HS-27A (cell line): ENCODE data around the gene WDR70.
"Not testable (repeated sequence)": the region's sequence is repeated elsewhere in the genome, so short reads cannot be mapped to it uniquely, and the experiment has no call there.

Experiments
- DNase-seq: peaks from one replicate; pipeline ENCODE4 v3.0.0-alpha.2; 2012; ENCODE audit warnings: low read depth, missing footprints

WDR70 gene

DNA sequence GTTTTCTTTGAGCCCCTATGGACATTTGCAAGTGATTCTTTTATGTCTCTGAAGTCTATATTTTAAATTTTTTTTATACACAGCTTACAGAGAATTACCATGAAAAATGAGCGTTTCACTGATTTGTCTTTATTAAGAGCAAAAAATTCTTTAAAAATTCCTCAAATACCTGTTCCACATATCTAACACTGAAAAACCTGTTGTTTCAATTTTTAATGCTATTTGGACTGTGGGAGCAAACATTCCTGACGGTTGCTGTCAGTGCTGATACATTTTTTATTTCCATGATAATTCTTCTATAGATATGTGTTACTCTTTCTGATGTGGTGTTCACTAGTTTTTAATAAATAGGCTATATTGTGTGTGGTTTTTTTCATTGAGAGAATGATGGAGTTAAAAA, 261.0 kb downstream of the WDR70 start:
- DNase-seq = peak; percentile 34

DNA sequence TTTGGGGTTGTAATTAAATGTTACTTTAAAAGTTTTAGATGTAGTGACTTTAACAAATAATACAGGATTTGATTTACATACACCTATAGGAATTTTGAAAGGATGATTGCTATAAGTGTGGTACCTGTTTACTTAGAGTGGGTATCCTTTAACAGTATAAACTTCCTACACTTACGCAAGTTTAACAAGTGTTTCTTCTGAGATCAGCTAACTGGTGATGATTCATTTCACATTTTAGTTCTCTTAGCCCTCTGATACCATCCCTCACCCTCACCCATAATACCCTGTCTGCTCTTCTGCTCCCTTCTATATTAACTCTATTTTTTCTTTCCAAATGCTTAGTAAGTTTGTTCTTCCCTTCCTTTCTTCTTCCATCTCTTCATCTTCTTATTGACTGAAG, 262.8 kb downstream of the WDR70 start:
- no peak for DNase-seq

DNA sequence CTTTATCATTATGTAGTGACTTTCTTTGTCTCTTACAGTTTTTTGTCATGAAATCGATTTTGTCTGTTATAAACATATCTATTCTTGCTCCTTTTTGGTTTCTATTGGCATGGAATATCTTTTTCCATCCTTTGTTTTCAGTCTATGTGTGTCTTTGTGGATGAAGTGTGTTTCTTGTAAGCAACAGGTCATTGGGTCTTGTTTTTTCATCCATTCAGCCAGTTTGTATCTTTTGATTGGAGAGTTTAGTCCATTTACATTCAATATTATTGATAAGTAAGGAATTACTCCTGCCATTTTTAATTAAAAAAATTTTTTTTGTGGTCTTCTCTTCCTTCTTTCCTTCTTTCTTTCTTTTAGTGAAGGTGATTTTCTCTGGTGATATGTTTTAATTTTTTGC, 266.6 kb downstream of the WDR70 start:
- no peak for DNase-seq

DNA sequence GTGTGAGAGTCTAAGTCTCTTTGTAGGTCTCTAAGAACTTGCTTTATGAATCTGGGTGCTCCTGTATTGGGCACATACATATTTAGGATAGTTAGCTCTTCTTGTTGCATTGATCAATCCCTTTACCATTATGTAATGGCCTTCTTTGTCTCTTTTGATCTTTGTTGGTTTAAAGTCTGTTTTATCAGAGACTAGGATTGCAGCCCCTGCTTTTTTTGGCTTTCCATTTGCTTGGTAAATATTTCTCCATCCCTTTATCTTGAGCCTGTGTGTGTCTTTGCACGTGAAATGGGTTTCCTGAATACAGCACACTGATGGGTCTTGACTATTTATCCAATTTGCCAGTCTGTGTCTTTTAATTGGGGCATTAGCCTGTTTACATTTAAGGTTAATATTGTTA, 275.4 kb downstream of the WDR70 start:
- DNase-seq = not testable (repeated sequence)

DNA sequence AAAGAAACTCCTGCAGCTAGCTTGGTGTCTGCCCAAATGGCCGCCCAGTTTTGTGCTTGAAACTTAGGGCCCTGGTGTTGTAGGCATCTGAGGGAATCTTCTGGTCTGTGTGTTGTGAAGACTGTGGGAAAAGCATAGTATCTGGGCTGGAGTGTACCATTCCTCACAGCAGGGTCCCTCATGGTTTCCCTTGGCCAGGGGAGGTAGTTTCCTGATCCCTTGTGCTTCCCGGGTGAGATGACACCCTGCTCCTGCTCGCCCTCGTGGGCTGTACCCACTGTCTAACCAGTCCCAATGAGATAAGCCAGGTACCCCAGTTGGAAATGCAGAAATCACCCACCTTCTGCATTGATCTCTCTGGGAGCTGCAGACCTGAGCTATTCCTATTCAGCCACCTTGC, 277.9 kb downstream of the WDR70 start:
- no peak for DNase-seq

DNA sequence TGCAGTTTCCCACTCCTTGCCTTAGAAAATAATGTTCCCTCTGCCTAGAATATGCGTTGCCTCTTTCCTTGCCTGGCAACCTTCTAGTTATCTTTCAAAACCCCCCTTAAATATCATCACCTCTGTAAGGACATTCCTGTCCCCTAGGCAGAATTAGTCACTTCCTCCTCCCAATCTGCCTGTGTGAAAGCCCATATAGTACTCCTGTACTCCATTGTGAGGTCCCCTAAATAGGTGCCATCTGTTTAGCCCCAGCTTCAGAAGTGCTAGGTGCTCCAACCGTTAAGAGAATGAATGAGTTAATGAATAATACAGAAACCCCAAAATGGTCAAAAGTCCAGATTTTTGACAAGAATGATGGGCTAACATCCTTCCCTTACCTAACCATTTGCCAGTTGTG, 279.3 kb downstream of the WDR70 start:
- no peak for DNase-seq

DNA sequence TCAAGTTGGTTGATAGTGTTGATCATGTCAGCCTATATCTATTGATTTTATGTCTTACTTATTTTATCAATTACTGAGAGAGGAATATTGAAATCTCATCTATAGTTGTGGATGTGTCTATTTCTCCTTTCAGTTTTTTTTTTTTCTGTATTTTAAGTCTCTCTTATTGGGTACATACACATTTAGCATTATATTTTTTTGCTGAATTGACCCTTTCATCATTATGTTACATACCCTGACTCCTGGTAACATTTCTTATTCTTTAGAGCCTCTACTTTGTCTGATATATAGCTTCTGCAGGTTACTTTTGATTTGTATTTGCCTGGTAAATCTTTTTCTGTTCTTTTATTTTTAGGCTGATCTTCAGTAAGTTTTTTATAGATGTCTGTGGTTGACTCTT, 281.2 kb downstream of the WDR70 start:
- no peak for DNase-seq

DNA sequence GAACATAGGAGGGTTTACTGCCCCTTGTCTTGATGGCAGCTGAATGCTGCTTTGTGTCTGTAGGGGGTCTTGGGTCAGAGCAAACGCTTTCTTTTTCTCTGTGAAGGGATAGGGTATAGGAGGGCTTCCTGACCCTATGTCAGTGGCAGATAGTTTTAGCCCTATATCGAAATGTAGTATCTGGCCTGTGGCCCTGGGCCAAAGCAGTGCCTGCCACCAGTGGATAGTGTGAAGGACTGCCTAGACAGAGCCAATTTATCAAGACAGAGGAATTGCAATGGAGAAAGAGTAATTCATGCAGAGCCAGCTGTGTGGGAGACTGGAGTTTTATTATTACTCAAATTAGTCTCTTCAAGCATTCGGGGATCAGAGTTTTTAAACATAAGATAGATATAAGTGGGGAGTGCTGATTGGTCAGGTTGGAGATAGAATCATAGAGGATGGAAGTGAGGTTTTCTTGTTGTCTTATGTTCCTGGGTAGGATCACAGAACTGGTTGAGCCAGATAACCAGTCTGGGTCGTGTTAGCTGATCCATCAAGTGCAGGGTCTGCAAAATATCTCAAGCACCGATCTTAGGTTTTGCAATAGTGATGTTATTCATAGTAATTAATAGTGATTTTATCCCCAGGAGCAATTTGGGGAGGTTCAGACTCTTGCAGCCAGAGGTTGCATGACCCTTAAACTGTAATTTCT, 282.3 kb downstream of the WDR70 start:
- no peak for DNase-seq

DNA sequence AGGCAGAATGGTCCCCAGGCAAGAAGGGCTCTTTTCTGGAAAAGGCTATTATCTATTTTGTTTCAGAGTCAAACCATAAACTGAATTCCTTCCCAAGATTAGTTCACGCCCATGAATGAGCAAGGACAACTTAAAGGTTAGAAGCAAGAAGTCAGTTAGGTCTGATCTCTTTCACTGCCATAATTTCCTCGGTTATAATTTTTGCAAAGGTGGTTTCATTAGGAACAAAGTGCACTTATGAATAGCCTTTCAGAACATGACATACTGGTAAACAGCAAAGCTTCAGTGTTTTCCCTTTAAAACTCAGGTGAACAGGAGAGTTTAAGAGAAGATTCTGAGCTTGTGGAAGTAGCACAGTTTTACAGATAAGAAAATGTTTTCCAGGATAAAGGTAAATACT, 282.8 kb downstream of the WDR70 start:
- no peak for DNase-seq

DNA sequence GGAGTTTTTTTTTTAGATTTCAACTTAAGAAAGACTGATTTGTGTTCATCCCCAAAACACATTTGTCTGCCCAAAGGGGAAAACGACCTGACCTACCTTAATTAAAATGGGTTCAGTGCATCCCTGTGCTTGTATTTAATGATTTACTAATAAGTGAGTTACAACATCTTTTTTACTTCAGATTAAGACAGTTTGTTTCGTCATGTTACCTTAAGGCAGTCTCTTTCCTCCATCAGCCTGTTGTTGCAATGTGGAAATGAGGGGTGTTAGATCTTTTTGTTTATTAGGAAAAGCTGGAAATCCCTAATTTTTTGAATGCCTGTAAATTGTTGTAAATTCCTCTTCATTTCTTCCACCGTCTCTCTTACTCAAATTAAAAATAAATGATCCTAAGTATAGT, 283.2 kb downstream of the WDR70 start:
- DNase-seq = no peak

DNA sequence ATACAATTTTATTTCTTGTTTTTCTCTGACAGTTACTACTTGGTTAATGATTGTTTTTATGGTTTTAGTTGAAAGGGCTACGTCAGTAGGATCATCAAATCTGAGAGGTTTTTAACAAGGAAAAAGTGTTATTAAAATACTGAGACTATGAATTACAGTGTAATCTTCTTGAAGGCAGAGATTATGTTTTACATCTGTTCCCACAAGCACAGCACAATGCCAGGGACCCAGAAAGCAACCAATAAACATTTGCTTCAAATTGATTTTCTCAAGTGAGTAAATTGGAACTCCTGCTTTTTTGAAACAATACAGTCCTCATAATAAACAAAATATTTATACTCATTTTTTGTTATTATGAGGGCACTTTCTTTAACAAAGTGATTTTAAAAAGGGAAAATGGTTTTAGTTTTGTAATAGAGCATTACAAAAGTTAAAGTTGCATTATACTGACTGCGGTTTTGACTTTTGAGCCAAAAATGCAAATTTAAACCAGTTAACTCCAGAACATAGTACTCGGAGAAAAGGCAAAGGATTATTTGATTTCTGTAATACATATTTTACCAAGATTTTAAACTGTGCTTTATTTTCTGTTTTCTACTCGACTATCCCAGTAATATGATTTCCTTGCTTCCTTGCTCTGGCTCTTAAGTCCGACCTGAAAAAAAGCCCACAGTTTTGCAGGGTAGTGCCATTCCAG, 283.8 kb downstream of the WDR70 start:
- DNase-seq = no peak

DNA sequence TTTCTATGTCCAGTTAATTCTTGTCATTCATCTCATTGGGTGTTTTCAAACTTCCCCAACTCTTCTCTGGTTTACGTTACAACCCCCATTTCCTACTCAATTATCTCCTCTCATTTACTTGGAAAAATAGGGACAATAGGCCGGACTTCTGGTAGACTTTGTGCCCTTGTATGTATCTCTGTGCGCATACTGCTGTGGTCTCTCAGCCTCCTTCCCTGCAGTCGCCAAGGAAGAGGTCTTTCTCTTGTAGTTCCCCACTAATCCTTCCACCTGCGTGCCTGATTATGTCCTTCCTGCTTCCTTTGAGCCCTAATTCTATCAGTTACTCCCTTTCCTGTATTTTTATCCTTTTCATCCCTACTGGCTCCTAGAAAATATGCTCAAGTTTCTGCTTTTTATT, 284.4 kb downstream of the WDR70 start:
- DNase-seq = no peak

DNA sequence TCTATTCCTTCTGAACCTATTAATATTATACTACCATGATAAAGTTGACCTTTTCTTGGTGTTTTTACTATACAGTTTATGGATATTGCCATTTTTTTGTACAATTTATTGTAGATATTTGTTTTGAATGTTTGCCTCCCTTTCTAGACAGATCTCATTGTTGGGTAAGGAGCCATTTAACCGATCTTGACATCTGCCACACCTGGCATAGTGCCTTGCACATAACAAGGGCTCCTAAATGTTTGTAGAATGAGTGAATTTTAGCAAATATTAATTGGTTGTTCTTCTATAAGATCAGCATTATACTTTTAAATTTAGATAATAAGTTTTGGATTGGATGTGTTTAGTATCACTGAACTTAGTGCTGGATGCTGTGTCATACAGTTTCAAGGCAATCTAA, 285.4 kb downstream of the WDR70 start:
- no peak for DNase-seq

DNA sequence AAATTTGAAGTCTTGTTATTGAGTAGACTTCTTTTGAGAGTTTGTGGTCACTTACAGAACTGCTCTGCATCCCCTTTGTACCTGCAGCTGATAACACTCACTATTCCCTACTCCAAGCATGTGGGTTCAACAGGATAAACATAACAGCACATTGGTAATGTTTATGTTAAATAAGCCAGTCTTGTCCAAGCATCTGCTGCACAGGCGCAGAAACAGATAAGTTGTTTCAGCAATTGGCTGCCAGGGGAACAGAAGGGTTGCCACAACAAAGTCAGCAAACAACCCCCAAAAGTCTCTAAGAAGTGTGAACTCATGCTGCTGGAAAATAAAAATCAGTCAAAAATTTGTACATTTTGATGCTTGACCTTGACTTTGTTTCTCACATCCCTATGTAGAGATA, 286.2 kb downstream of the WDR70 start:
- no peak for DNase-seq

DNA sequence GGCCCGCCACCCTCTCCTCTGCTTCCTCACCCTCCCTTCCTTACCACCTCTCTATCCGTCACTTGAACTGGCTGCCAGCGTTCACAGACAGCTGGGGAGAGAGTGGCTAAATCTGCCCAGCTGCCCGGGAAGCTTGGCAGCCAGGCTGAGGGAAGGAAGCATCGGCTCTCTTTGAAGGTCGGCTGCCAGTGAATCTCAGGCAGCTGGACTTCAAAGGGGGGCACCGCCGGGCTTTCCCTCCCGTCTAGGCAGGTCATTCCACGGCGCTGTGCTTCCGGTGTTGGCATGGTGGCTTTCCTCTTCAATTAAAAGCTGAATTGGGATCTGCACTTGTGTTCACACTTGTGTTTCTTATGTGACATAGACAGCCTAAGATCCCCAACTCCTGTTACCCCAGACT, 286.8 kb downstream of the WDR70 start:
- DNase-seq = no peak

DNA sequence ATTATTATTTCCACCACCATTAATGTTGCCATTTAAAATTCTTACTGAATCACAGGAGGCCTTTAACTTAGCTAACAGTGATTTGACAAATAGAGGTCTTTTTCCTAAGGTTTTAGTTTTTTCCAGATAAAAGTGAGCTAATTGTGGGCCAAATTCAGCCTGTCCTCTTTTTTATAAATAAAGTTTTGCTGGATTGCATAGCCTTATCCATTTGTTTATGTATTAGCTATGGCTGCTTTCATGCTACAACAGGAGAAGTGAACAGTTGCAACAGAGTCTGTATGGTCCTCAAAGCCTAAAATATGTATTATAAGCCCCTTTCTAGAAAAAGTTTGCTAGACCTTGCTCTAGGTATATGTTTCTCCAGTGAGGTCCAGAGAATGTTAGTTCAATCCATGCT, 288.3 kb downstream of the WDR70 start:
- no peak for DNase-seq

DNA sequence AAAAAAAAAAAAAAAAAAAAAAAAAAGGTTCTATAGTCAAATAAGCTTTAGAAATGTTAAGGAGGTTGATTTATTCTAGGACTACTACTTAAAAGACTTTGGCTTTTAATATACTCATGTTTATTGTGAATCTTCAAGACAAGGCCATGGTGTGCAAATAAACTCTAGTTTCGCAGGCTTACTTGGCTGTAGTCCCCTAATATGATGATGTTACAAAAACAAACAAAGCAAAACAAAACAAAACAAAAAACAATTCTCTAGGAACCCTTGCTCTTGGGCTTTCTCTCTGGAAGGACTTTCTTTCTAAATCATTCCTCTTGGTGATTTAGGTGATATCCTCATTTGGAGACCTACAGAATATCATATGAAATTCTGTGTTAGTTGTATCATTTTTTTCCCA, 288.7 kb downstream of the WDR70 start:
- no peak for DNase-seq

DNA sequence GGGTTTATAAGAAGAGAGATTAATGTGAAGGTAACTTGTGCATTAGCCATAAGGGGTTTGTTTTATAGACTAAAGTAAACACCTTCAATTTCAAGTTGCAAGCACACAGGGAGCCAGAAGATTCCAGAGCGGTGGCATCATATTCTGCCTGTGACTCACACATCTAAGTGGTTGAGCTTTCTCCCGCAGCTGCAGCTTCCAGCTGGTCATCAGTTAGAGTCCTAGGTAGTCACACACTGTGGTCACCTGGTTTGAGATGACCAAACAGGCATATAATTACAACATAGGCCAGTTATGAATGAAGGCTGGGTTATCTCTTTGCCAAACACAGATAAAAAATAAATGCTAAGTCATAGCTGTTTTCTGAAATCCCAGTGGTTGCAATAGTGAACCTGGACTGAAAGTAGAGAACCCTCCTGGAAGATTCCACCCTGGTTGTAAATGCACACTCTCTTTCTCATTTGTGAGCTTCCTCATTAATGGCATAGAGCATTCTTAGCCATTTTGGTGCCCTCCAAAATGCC, 289.5 kb downstream of the WDR70 start:
- DNase-seq = peak; percentile 94

DNA sequence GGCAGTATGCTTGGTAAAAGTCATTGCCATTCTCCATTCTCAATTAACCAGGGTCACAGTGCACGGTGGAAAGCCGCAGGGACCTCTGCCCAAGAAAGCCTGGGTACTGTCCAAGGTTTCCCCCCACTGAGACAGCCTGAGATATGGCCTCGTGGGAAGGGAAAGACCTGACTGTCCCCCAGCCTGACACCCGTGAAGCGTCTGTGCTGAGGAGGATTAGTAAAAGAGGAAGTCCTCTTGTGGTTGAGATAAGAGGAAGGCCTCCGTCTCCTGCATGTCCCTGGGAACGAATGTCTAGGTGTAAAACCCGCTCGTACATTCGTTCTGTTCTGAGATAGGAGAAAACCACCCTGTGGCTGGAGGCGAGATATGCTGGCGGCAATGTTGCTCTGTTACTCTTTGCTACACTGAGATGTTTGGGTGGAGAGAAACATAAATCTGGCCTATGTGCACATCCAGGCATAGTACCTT, 293.0 kb downstream of the WDR70 start:
- DNase-seq = not testable (repeated sequence)

DNA sequence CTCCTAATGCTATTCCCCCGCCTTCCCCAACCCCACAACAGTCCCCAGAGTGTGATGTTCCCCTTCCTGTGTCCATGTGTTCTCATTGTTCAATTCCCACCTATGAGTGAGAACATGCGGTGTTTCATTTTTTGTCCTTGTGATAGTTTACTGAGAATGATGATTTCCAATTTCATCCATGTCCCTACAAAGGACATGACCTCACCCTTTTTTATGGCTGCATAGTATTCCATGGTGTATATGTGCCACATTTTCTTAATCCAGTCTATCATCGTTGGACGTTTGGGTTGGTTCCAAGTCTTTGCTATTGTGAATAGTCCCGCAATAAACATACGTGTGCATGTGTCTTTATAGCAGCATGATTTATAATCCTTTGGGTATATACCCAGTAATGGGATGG, 295.2 kb downstream of the WDR70 start:
- not testable (repeated sequence) for DNase-seq

DNA sequence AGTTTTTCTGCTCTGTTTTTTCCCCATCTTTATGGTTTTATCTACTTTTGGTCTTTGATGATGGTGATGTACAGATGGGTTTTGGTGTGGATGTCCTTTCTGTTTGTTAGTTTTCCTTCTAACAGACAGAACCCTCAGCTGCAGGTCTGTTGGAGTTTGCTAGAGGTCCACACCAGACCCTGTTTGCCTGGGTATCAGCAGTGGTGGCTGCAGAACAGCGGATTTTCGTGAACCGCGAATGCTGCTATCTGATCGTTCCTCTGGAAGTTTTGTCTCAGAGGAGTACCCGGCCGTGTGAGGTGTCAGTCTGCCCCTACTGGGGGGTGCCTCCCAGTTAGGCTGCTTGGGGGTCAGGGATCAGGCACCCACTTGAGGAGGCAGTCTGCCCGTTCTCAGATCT, 300.2 kb downstream of the WDR70 start:
- not testable (repeated sequence) for DNase-seq

DNA sequence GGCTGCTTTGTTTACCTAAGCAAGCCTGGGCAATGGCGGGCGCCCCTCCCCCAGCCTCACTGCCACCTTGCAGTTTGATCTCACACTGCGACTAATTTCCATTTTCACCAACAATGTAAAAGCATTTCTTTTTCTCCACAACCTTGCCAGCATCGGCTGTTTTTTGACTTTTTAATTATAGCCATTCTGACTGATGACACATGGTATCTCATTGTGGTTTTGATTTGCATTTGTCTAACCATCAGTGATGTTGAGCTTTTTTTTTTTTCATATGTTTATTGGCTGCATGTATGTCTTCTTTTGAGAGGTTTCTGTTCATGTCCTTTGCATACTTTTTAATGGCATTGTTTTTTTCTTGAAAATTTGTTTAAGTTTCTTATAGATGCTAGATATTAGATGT, 300.8 kb downstream of the WDR70 start:
- not testable (repeated sequence) for DNase-seq

DNA sequence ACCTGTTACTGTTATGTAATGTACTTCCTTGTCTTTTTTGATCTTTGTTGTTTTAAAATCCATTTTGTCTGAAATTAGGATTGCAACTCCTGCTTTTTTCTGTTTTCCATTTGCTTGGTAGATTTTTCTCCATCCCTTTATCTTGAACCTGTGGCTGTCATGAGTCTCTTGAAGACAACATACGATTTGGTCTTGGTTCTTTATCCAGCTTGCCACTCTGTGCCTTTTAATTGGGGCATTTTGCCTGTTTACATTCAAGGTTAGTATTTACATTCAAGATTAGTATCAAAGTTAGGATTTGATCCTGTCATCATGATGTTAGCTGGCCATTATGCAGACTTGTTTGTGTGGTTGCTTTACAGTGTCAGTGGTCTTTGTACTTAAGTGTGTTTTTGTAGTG, 304.0 kb downstream of the WDR70 start:
- no peak for DNase-seq

DNA sequence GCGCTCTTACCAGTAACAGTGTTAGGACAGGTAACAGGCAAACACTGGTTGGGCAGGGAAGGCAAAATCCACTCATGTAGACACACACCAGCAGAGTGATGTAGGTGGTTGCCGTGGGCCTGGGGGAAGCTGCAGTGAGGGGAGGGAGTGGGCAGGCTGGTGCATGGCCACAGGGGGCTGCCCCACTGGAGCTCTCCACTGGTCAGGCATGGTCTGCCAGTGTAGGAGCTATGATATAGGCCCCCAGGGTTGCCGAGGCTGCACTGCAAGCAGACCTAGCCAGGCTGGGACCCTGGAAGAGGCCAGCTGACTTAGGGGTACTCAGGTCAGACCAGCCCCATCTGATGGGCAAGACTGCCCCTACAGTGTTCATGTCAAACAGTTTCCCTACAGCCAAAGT, 306.1 kb downstream of the WDR70 start:
- DNase-seq = no peak
